HepG2 (cell line): ENCODE measurements around the gene CST8. TPM values are rescaled to one million over a fixed set of nuclear protein-coding genes. Genes with fewer than 3 reads are reported as not detected.

Experiments
- ARNT ChIP-seq: fragments of 450-650 bp; IDR thresholded peaks from 2 replicates; pipeline ENCODE4 v1.6.1; 2017
- CEBPG ChIP-seq: IDR thresholded peaks from 2 replicates; pipeline ENCODE4 v1.6.1; 2016
- DR1 ChIP-seq: sonication (generic); formaldehyde crosslinking; IDR thresholded peaks from 2 replicates; pipeline ENCODE4 v1.8.0; 2021; ENCODE audit warnings: mild to moderate bottlenecking, missing genetic modification reagents, inconsistent platforms
- HOXA3 ChIP-seq: sonication (generic); formaldehyde crosslinking; IDR thresholded peaks from 2 replicates; pipeline ENCODE4 v1.5.0; 2020; ENCODE audit warnings: missing genetic modification reagents
- IRF2 ChIP-seq: IDR thresholded peaks from 2 replicates; pipeline ENCODE4 v1.6.1; 2018; ENCODE audit warnings: missing genetic modification reagents, missing compliant biosample characterization
- JUN ChIP-seq: sonication (generic); formaldehyde crosslinking; IDR thresholded peaks from 2 replicates; pipeline ENCODE4 v1.4.0; 2020; ENCODE audit warnings: mild to moderate bottlenecking, missing genetic modification reagents
- MYNN ChIP-seq: sonication (generic); formaldehyde crosslinking; IDR thresholded peaks from 2 replicates; pipeline ENCODE4 v1.4.0; 2020; ENCODE audit warnings: mild to moderate bottlenecking, low read depth, missing genetic modification reagents
- NFE2 ChIP-seq: sonication (generic); formaldehyde crosslinking; IDR thresholded peaks from 2 replicates; pipeline ENCODE4 v1.4.0; 2020; ENCODE audit warnings: missing genetic modification reagents
- NFE2L2 ChIP-seq: fragments of 150-350 bp; IDR thresholded peaks from 2 replicates; pipeline ENCODE4 v1.6.1; 2014; ENCODE audit warnings: low read length
- SAP130 ChIP-seq: IDR thresholded peaks from 2 replicates; pipeline ENCODE4 v1.6.1; 2016; ENCODE audit warnings: low read depth
- SCMH1 ChIP-seq: sonication (generic); formaldehyde crosslinking; IDR thresholded peaks from 2 replicates; pipeline ENCODE4 v1.9.0; 2021; ENCODE audit warnings: missing genetic modification reagents, mild to moderate bottlenecking, borderline replicate concordance
- SIN3B ChIP-seq: fragments of 150-350 bp; IDR thresholded peaks from 2 replicates; pipeline ENCODE4 v1.6.1; 2014; ENCODE audit warnings: low read length
- ZBTB3 ChIP-seq: sonication (generic); formaldehyde crosslinking; IDR thresholded peaks from 2 replicates; pipeline ENCODE4 v1.4.0; 2020; ENCODE audit warnings: low read depth, mild to moderate bottlenecking, moderate library complexity, missing genetic modification reagents, borderline replicate concordance
- ZBTB7B ChIP-seq: sonication (generic); formaldehyde crosslinking; IDR thresholded peaks from 2 replicates; pipeline ENCODE4 v1.4.0; 2020; ENCODE audit warnings: missing genetic modification reagents
- ZNF180 ChIP-seq: sonication (generic); formaldehyde crosslinking; IDR thresholded peaks from 2 replicates; pipeline ENCODE4 v1.4.0; 2020; ENCODE audit warnings: low read depth, missing genetic modification reagents, borderline replicate concordance
- ZNF30 ChIP-seq: sonication (generic); formaldehyde crosslinking; IDR thresholded peaks from 2 replicates; pipeline ENCODE4 v1.5.0; 2020; ENCODE audit warnings: mild to moderate bottlenecking, missing genetic modification reagents
- ZNF331 ChIP-seq: sonication (generic); formaldehyde crosslinking; IDR thresholded peaks from 2 replicates; pipeline ENCODE4 v1.4.0; 2020; ENCODE audit warnings: missing genetic modification reagents
- ZNF549 ChIP-seq: sonication (generic); formaldehyde crosslinking; IDR thresholded peaks from 2 replicates; pipeline ENCODE4 v1.5.0; 2020; ENCODE audit warnings: missing genetic modification reagents
- ZNF720 ChIP-seq: sonication (generic); formaldehyde crosslinking; IDR thresholded peaks from 2 replicates; pipeline ENCODE4 v1.4.0; 2020; ENCODE audit warnings: missing genetic modification reagents
- ZNF777 ChIP-seq: sonication (generic); formaldehyde crosslinking; IDR thresholded peaks from 2 replicates; pipeline ENCODE4 v1.4.0; 2020; ENCODE audit warnings: missing genetic modification reagents
- ZSCAN30 ChIP-seq: sonication (generic); formaldehyde crosslinking; IDR thresholded peaks from 2 replicates; pipeline ENCODE4 v1.5.0; 2020; ENCODE audit warnings: mild to moderate bottlenecking, missing genetic modification reagents
- polyA plus RNA-seq, 8 experiments: library from polyadenylated mRNA; depleted of rRNA in 3 of 8; stranded (reverse) in 7 of 8; unstranded in 1 of 8; fragments of >200 nt; fragmentation: Illumina TruSeq in 4 of 8; extraction: Trizol in 4 of 8; gene quantifications; 2 replicates each; pipeline versions ENCODE4 v1.2.1 to v1.2.3, GENCODE V29; 2011 to 2016; ENCODE audit warnings: low read depth in 4 of 8, missing spikeins in 1 of 8, mixed read lengths in 1 of 8; ENCODE audit not compliant: insufficient read depth in 1 of 8
- total RNA-seq, 5 experiments: library from RNA; depleted of rRNA; stranded (reverse); fragments of >200 nt; fragmentation: Illumina TruSeq; extraction: Trizol; gene quantifications; 2 replicates each; pipeline ENCODE4 v1.2.3, GENCODE V29; 2016; ENCODE audit warnings: low read depth in 1 of 5
- TF ChIP-seq, protein P1 (sequence below), 2 experiments: sonication (generic) in 1 of 2; formaldehyde crosslinking in 1 of 2; IDR thresholded peaks; 2 replicates each; pipeline versions ENCODE4 v1.6.1 to v1.9.0; 2014 to 2022; ENCODE audit warnings: antibody characterized with exemption in 1 of 2, borderline replicate concordance in 1 of 2, inconsistent platforms in 1 of 2, low read depth in 1 of 2, missing genetic modification reagents in 1 of 2
- TF ChIP-seq, protein P2 (sequence below): sonication (generic); formaldehyde crosslinking; IDR thresholded peaks from 2 replicates; pipeline ENCODE4 v1.4.0; 2020; ENCODE audit warnings: missing genetic modification reagents
- TF ChIP-seq, protein P3 (sequence below): sonication (generic); formaldehyde crosslinking; IDR thresholded peaks from 2 replicates; pipeline ENCODE4 v1.4.0; 2020; ENCODE audit warnings: missing genetic modification reagents

Gene CST8
- total and polyA plus RNA-seq, 2 of the 13 experiments (the other 11 are each of a cell fraction or from before 2014, with no cell fraction given): not detected

DNA sequence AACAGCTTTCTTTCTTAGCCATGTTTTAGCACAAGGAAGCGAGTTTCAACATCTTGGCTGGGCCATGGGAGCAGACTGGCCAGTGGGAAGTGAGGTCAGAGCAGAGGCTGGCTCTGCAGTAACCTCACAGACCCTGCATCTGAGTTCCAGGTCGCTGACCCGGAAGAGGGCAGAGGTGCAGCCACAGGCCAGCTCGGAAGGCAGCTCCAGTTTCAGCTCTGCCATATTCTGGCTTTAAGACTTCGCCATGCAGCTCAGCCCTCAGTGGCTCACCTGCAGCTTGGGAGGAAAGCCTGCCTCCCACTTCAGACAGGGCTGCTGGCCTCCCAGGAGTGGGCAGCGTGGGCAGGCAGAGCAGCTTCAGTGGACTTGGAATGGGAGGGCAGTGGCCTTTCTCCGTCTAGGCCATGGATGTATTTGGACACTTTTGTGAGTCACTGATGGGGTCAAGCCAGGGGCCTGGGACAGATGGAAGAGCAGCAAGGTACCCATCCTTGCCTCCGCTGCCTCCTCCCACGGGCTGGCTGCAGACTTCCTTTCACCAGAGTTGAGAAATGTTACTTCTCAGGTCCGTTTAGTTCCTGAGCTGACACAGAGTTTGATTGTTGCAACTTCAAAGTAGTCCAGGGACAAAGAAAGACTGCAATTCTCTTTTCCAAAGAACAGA, 18.5 kb downstream of the CST8 start (continued):
- TF ChIP-seq, protein P1, sequence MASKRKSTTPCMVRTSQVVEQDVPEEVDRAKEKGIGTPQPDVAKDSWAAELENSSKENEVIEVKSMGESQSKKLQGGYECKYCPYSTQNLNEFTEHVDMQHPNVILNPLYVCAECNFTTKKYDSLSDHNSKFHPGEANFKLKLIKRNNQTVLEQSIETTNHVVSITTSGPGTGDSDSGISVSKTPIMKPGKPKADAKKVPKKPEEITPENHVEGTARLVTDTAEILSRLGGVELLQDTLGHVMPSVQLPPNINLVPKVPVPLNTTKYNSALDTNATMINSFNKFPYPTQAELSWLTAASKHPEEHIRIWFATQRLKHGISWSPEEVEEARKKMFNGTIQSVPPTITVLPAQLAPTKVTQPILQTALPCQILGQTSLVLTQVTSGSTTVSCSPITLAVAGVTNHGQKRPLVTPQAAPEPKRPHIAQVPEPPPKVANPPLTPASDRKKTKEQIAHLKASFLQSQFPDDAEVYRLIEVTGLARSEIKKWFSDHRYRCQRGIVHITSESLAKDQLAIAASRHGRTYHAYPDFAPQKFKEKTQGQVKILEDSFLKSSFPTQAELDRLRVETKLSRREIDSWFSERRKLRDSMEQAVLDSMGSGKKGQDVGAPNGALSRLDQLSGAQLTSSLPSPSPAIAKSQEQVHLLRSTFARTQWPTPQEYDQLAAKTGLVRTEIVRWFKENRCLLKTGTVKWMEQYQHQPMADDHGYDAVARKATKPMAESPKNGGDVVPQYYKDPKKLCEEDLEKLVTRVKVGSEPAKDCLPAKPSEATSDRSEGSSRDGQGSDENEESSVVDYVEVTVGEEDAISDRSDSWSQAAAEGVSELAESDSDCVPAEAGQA (IDR thresholded peaks at IDR 0.05; ENCODE audit: low read depth): no peak
- TF ChIP-seq, protein P1 (CRISPR knock-in tag; IDR thresholded peaks at IDR 0.05; ENCODE audit: borderline replicate concordance): no peak
- TF ChIP-seq MYNN (CRISPR knock-in tag): no peak
- TF ChIP-seq ZNF180 (CRISPR knock-in tag): no peak
- no peak for TF ChIP-seq ZNF30 (CRISPR knock-in tag)
- no peak for TF ChIP-seq JUN (CRISPR knock-in tag)
- TF ChIP-seq ZNF720 (CRISPR knock-in tag): no peak
- no peak for TF ChIP-seq ZBTB3 (CRISPR knock-in tag)
- no peak for TF ChIP-seq SCMH1 (CRISPR knock-in tag)
- no peak for TF ChIP-seq NFE2 (CRISPR knock-in tag)
- no peak for TF ChIP-seq ARNT
- peak; percentile 21; the same call in 1 of the 2 replicates for TF ChIP-seq SAP130
- no peak for TF ChIP-seq NFE2L2
- no peak for TF ChIP-seq ZNF777 (CRISPR knock-in tag)
- TF ChIP-seq CEBPG (CRISPR knock-in tag): 0 out of 2 replicates have a peak, but pooled peaks have one; percentile 12
- TF ChIP-seq ZBTB7B (CRISPR knock-in tag): no peak
- TF ChIP-seq ZNF549 (CRISPR knock-in tag): no peak
- peak; percentile 64; the same call in 1 of the 2 replicates for TF ChIP-seq ZNF331
- TF ChIP-seq, protein P2, sequence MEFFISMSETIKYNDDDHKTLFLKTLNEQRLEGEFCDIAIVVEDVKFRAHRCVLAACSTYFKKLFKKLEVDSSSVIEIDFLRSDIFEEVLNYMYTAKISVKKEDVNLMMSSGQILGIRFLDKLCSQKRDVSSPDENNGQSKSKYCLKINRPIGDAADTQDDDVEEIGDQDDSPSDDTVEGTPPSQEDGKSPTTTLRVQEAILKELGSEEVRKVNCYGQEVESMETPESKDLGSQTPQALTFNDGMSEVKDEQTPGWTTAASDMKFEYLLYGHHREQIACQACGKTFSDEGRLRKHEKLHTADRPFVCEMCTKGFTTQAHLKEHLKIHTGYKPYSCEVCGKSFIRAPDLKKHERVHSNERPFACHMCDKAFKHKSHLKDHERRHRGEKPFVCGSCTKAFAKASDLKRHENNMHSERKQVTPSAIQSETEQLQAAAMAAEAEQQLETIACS: no peak
- TF ChIP-seq SIN3B: no peak
- TF ChIP-seq, protein P3, sequence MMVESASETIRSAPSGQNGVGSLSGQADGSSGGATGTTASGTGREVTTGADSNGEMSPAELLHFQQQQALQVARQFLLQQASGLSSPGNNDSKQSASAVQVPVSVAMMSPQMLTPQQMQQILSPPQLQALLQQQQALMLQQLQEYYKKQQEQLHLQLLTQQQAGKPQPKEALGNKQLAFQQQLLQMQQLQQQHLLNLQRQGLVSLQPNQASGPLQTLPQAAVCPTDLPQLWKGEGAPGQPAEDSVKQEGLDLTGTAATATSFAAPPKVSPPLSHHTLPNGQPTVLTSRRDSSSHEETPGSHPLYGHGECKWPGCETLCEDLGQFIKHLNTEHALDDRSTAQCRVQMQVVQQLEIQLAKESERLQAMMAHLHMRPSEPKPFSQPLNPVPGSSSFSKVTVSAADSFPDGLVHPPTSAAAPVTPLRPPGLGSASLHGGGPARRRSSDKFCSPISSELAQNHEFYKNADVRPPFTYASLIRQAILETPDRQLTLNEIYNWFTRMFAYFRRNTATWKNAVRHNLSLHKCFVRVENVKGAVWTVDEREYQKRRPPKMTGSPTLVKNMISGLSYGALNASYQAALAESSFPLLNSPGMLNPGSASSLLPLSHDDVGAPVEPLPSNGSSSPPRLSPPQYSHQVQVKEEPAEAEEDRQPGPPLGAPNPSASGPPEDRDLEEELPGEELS: no peak
- TF ChIP-seq DR1 (CRISPR knock-in tag): no peak
- no peak for TF ChIP-seq ZSCAN30
- TF ChIP-seq HOXA3 (CRISPR knock-in tag): peak; percentile 56; the same call in 1 of the 2 replicates
- TF ChIP-seq IRF2 (CRISPR knock-in tag): 0 out of 2 replicates have a peak, but pooled peaks have one; percentile 19
